Caco-2 (cell line): ENCODE data around the gene INPP5E. TPM values are rescaled to one million over a fixed set of nuclear protein-coding genes. Genes with fewer than 3 reads are reported as not detected.
A peak's percentile ranks its signal among the peaks of the same experiment; 100 is the strongest.

Experiments used
- BruUV-seq: library from RNA; stranded (reverse); fragments of 400-500 nt; replicated peaks from 2 replicates; lab custom pipeline; 2021; lab: Mats Ljungman, UMichigan
- CTCF ChIA-PET: fragments of 300-600 bp; sonication (Branson Sonifier 250); formaldehyde crosslinking; loops from one replicate; lab custom pipeline; 2022; ENCODE audit warnings: antibody characterized with exemption; lab: Charles Lee
- POLR2A ChIA-PET: fragments of 300-600 bp; sonication (Branson Sonifier 250); formaldehyde crosslinking; loops from one replicate; lab custom pipeline; 2022; ENCODE audit warnings: antibody characterized with exemption; lab: Charles Lee
- DNase-seq, 2 experiments: peaks; one replicate each; pipeline versions ENCODE4 v3.0.0 to v3.0.0-alpha.2; 2020 to 2022
- H3K27me3 ChIP-seq: replicated peaks from 2 replicates; pipeline ENCODE4 v1.6.0; 2011; ENCODE audit warnings: low read length; ENCODE audit not compliant: control insufficient read depth, insufficient read depth
- H3K36me3 ChIP-seq: 2 replicates; pipeline ENCODE4 v1.5.1; 2011; ENCODE audit warnings: low read length; ENCODE audit not compliant: control insufficient read depth, insufficient read depth
- H3K4me1 ChIP-seq: fragments of 250-450 bp; sonication (Bioruptor Pico); 2 replicates; pipeline ENCODE4 v1.5.1; 2020; ENCODE audit warnings: mild to moderate bottlenecking
- H3K4me3 ChIP-seq: 2 replicates; pipeline ENCODE4 v1.5.1; 2011; ENCODE audit warnings: low read depth, mild to moderate bottlenecking, control low read depth, low read length
- H3K9me3 ChIP-seq: fragments of 250-450 bp; sonication (Bioruptor Pico); 2 replicates; pipeline ENCODE4 v1.5.1; 2020; ENCODE audit warnings: mild to moderate bottlenecking, moderate library complexity
- H3K27ac Mint-ChIP-seq: one replicate; pipeline ENCODE4 v1.8.0; 2022; ENCODE audit warnings: mixed read lengths; ENCODE audit not compliant: unreplicated experiment
- H3K27me3 Mint-ChIP-seq: one replicate; pipeline ENCODE4 v1.8.0; 2022; ENCODE audit warnings: mixed read lengths; ENCODE audit not compliant: insufficient read depth, unreplicated experiment
- H3K36me3 Mint-ChIP-seq: one replicate; pipeline ENCODE4 v1.8.0; 2022; ENCODE audit warnings: mild to moderate bottlenecking, mixed read lengths; ENCODE audit not compliant: insufficient read depth, unreplicated experiment
- H3K4me1 Mint-ChIP-seq: one replicate; pipeline ENCODE4 v1.8.0; 2022; ENCODE audit warnings: low read depth, mixed read lengths; ENCODE audit not compliant: unreplicated experiment
- H3K4me3 Mint-ChIP-seq: one replicate; pipeline ENCODE4 v1.8.0; 2022; ENCODE audit warnings: mild to moderate bottlenecking, moderate library complexity, mixed read lengths; ENCODE audit not compliant: unreplicated experiment
- H3K9me3 Mint-ChIP-seq: one replicate; pipeline ENCODE4 v1.8.0; 2022; ENCODE audit warnings: mixed read lengths; ENCODE audit not compliant: unreplicated experiment
- CTCF ChIP-seq, 2 experiments: fragments of 200-600 bp in 1 of 2; IDR thresholded peaks; 1 replicate in 1 of 2; 2 replicates in 1 of 2; pipeline versions ENCODE4 v1.5.1 to v1.8.0; 2011 to 2022; ENCODE audit warnings: antibody characterized with exemption in 1 of 2, control low read depth in 1 of 2, inconsistent platforms in 1 of 2, low read depth in 1 of 2, low read length in 1 of 2, mild to moderate bottlenecking in 1 of 2, moderate library complexity in 1 of 2; ENCODE audit not compliant: insufficient read depth in 1 of 2, severe bottlenecking in 1 of 2, unreplicated experiment in 1 of 2
- intact Hi-C: fragments of 100-400 bp; cut with micrococcal nuclease; formaldehyde crosslinking; loops from one replicate; pipeline ENCODE4 v1.10.0; 2022; ENCODE audit not compliant: unreplicated experiment
- total RNA-seq: library from RNA; stranded (reverse); gene quantifications from 2 replicates; pipeline ENCODE4 v1.2.3, GENCODE V29; 2022

Gene INPP5E
- total RNA-seq, 1 experiment from 2014 or later = 18.6 TPM

- H3K36me3 Mint-ChIP-seq = peaks cover 25% of the 10 kb centered on the region
- no TSS peak for BruUV-seq
- H3K4me3 Mint-ChIP-seq = peak overlapping the region; percentile 98
- H3K9me3 Mint-ChIP-seq = no peaks in the 10 kb centered on the region
- DNase-seq = peak; percentile 81 to 85
- POLR2A ChIA-PET = interaction anchor here (0.6 kb wide), 1 partner anchor 208 kb away, joined by 4 read pairs; no protein-coding TSS in a partner anchor
- peak; percentile 89 to 95 for TF ChIP-seq CTCF (IDR thresholded peaks at IDR 0.05; ENCODE audit: insufficient read depth in 1 of 2, low read depth in 1 of 2, low read length in 1 of 2, severe bottlenecking in 1 of 2, unreplicated experiment in 1 of 2)
- peak overlapping the region; percentile 69 for H3K27ac Mint-ChIP-seq
- CTCF ChIA-PET = interaction anchor here (0.6 to 7.7 kb wide), 12 partner anchors 34 to 244 kb away, joined by 3 to 140 read pairs (median 5); no protein-coding TSS in a partner anchor
- H3K4me3 ChIP-seq = no peak overlapping the region
- peaks cover 16% of the 10 kb centered on the region for H3K4me1 ChIP-seq
- no peaks in the 10 kb centered on the region for H3K27me3 ChIP-seq
- no peaks in the 10 kb centered on the region for H3K9me3 ChIP-seq
- no peaks in the 10 kb centered on the region for H3K27me3 Mint-ChIP-seq
- intact Hi-C loops = loop anchor here (1.0 to 5.0 kb wide), 2 partner anchors 62 to 146 kb away; partner anchors contain the start of gene NOTCH1
- no peaks in the 10 kb centered on the region for H3K36me3 ChIP-seq
- peaks cover 6% of the 10 kb centered on the region for H3K4me1 Mint-ChIP-seq
Measured at GRCh38 chr9:136485049-136486045, 45.7 kb upstream of the INPP5E start.

- Histone ChIP-seq H3K4me3 (peak overlapping the region; percentile 85), H3K4me1 (peaks cover 16% of the 10 kb centered on the region), H3K9me3 (no peaks in the 10 kb centered on the region), H3K27me3 (no peaks in the 10 kb centered on the region), H3K36me3 (no peaks in the 10 kb centered on the region)
- Mint-ChIP-seq H3K9me3 (no peaks in the 10 kb centered on the region), H3K36me3 (peaks cover 35% of the 10 kb centered on the region), H3K4me3 (peak overlapping the region; percentile 98), H3K4me1 (peaks cover 6% of the 10 kb centered on the region), H3K27ac (peak overlapping the region; percentile 69), H3K27me3 (no peaks in the 10 kb centered on the region)
- ChIA-PET POLR2A (interaction anchor here (0.6 to 1.0 kb wide), 4 partner anchors 142 to 921 kb away, joined by 3 to 9 read pairs (median 4); no protein-coding TSS in a partner anchor), CTCF (interaction anchor here (0.6 to 7.7 kb wide), 11 partner anchors 35 to 245 kb away, joined by 3 to 140 read pairs (median 5); no protein-coding TSS in a partner anchor)
- intact Hi-C loops = loop anchor here (1.0 to 5.0 kb wide), 4 partner anchors 63 to 308 kb away; partner anchors contain the start of genes NOTCH1 and TMEM141
- no TSS peak for BruUV-seq
- DNase-seq = peak; percentile 62 to 69
- no peak for TF ChIP-seq CTCF (IDR thresholded peaks at IDR 0.05; ENCODE audit: insufficient read depth in 1 of 2, low read depth in 1 of 2, low read length in 1 of 2, severe bottlenecking in 1 of 2, unreplicated experiment in 1 of 2)
Measured at GRCh38 chr9:136484153-136485048, 44.8 kb upstream of the INPP5E start.
